Measurements from ENCODE around the gene SPRTN.

Gene SPRTN

DNA sequence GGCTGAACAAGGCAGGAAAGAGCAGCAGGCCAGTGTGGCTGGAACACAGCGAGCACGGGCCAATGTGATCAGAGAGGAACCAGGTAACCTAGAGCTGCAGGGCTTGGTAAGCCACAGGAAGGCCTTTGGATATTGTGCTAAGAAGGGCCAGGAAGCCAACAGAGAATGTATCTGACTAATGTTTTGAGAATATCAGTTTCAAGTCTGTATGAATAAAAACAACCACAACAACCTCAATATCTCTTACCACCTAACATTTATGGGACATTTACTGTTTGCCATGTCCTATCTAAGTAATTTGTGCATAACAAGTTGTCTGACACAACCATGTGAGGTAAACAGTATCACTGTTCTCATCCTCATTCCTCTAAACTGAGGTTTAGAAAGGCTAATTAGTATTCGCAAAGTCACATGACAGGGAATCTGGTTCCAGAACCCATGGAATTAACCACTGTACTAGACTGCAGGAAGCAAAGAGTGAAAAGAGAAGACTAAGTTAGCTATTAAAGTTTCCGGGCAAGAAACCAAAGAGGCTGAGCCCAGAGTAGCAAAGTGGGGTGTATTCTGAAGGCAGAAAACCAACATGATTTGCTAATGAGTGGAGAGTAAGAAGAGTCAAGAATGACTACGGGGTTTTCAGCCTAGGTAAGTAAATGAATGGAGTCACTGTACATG lies 38.9 kb downstream of the SPRTN start:
- no peak for DNase-seq

DNA sequence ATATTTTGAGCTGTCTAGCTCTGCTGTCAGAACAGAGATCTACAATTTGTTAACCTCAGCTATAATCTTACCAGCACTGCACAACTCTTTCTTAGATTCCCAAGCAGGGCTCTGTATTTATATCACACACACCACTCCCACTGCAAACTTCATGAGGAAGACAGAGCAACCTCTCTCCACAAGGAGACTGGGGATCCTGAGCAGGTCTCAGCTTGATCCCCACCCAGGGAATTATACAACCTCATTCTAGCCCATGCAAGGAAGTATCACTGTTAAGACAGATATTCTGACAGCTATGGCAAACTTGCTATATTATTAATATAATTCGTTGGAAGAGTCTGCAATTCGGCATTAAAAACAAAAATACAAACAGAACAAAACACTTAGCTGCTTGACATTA lies 43.6 kb downstream of the SPRTN start:
- no peak for DNase-seq

DNA sequence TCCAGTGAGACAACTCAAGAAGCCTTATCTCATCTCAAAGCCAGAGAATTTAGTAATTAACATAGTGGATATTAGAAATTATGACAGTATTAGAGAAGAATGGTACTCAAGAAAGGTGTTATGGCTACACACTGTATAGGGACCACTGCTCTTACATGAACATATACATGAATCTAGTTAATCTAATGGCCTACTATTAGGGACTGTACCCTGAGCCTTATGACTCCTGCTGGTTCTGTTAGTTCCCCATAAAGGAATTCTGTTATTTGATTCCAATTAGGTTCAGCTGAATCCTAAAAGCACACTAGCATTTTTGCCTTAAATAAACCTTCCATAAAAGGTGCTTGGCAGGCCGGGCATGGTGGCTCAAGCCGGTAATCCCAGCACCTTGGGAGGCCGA lies 44.3 kb downstream of the SPRTN start:
- no peak for DNase-seq

DNA sequence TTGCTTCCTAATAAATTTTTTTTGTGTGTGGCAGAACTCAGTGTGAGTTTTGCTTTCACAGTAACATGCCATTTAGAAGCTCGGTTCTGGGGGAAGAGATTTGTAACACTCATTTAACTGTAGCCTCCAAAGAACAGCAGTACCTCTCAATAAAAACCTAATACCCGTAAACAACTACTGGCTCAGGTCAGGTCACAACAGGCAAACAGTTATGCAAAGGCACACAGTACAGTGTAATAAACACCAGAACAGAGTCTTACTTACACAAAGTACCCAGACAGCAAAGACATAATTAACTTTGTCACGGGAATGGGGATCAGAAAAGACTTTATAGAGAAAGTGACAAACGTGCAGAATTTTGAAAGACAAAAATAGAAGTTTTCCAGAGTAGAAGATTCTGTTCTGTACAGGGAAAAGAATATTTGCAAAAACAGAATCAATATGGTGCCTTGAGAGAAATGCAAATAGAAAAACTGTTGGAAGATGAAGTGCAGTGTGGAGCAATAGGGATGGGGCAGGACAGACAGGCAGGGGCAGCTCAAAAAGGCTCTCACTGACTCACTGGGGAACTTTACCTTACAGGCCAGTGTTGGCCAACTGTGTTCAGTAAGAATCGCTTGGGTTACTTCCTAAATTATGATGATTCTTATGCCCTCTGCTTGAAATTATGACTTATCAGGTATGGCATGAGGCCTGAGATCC lies 45.2 kb downstream of the SPRTN start:
- DNase-seq, result peak; percentile 17

DNA sequence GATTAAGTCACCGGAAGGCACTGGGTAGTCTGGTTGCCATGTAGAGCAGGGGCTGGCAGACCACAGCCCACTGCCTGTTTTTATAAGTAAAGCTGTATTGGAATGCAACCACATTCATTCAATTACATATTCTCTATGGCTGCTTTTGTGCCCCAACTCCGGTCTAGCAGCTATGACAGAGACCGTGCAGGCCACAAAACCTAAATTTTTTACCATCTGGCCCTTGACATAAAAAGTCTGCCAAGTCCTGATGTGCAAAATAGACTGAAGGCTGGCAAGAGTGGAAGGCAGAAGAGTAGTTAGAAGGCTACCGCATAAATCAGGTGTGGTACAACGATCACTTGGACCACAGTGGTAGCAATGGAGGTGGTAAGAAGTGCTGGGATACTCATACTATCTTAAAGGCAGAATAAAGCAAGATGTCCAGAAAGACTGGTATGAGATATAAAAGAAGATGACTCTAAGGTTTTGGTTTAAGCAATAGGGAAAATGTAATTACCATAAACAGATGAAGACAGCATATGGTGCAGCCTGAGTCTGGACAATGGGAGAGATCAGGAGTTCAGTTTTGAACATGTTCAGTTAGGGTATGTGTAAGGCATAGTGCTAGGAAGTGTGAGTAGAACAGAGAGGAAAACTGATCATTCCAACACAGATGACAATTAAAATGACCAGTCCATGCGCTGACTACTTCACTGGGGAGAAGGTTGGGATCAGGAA lies 46.8 kb downstream of the SPRTN start:
- DNase-seq, result no peak

DNA sequence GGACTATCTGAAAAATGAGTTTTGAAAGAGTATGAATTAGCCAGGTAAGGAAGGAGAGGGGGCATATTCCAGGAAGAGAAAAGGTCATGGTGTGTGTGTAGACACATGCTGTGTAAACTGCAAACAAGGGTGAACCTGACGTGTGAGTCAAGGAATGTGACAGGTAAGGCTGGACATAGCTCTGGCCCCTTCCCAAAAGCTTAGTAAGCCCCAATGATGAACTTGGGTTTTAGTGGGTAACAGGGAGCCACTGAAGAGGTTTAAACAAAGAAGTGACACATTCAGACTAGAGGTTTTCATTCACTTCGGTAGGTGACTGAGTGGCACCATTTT lies 47.3 kb downstream of the SPRTN start:
- no peak for DNase-seq

DNA sequence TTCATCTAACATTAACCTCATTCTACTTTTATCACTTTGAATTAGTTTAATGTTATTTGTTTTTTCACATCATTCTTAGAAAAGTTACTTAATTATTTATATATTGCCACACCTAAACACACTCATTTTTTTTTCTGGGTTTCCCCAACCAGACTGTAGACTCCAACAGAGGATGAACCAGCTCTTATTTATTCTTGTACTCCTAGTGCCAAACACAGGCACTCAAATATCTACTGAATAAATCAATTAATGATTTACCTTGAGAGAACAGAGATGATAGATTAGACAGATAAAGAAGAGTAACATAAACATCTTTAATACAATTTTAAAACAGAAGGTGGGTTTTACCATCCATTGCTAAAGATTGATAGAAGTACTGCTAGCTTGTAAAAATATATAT lies 48.4 kb downstream of the SPRTN start:
- DNase-seq, result no peak

DNA sequence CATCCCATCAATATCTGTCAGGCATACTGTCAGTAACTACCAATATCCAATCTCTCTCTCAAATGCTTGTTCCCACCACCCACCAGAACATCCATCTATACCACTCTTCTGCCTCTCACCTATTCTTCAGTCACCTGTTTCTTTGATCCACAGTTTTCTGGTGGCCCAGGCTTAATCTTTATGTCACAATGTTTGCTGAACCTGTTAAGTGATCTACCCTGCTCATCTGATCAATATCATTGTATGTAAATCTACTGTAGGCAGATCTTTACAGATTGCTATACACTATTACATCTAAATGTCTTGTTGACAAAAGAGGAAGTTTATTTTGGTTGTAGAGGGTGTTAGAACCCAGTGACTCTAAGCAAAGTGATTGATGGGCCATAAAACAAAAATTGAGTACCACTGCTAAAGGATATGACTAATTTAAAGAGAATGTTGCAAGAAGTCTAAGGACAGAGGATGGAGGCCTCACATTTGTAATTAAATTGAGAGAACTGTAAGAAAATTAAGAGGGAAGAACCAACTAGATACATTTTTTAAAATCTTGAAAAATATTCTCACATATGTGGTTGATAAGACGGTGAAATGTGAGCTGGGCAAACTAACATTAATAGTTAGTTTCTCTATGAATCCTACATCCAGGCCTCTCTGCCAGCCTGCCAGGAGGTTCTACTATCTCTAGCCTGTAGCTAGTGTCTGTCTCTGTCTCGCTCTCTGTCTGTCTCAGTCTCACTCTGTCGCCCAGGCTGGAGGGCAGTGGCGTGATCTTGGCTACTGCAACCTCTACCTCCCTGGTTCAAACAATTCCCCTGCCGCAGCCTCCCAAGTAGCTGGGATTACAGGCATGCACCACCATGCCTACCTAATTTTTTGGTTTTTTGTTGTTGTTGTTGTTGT lies 49.9 kb downstream of the SPRTN start:
- DNase-seq, result no peak

DNA sequence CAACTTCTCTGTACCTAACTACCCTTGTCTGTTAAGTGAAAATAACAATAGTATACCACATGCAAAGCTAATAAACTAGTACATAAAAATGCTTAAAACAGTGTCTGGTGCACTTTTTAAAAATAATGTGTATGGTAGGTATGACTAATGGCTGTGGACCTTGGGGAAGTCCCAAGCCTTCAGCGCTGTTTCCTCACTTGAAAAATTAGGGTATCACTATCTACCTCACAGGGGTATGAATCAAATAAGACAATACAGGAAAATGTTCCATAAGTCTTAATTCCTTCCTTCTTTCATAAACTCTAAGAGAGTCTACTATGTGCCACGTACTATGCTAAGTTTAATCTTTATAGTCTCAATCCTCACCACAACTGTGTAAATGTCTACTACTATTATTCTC lies 52.0 kb downstream of the SPRTN start:
- DNase-seq, result no peak

DNA sequence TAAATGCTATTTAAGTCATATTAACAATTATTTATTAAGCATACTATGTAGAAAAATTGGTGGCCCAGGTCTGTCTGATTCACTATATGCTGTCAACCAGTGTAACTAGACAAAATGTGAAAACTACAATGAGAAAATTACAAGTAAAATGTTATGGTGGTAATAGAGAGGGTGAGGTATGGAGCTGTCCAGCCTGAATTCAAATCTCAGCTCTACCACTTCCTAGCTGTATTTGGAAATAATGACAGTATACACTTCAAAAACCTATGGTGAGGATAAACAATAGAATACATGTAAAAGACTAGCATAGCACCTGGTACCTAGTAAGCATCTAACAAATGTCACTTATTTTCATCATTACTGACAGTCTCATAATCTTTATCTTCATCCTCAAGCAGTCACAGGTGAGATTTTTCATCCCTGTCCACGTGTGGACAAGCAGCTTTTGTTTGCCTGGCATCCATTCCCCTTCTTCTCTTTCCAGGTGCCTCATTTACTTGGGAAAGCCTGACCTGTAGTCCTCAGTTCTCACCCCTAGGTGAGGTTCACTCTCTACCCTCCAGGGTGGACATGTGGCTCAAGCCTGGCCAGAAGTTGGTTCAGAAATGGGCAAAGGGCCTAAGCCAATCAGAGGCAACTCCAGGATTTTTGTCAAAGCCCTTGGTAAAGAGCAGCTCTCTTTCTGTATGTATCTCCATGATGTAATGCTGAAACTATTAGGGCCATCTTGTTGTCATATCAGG lies 54.5 kb downstream of the SPRTN start:
- DNase-seq, result no peak

DNA sequence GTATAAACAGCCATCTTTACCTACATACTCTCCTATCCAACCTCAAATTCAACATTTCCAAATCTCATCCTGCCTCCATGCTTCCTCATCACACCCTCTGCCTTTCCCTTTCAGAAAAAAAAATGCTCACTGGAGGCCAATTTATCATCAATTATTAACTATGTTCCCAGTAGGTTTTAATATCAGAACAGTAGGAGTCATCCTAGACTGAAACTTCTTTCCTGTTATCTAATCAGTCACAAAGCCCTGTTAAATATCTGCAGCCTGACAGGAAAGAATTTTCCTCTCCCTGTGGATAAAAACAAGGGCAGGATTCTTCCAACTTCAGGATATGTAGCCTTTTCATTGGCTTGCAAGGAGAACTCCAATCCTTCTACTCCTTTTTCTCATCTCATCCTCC lies 55.6 kb downstream of the SPRTN start:
- DNase-seq, result no peak

DNA sequence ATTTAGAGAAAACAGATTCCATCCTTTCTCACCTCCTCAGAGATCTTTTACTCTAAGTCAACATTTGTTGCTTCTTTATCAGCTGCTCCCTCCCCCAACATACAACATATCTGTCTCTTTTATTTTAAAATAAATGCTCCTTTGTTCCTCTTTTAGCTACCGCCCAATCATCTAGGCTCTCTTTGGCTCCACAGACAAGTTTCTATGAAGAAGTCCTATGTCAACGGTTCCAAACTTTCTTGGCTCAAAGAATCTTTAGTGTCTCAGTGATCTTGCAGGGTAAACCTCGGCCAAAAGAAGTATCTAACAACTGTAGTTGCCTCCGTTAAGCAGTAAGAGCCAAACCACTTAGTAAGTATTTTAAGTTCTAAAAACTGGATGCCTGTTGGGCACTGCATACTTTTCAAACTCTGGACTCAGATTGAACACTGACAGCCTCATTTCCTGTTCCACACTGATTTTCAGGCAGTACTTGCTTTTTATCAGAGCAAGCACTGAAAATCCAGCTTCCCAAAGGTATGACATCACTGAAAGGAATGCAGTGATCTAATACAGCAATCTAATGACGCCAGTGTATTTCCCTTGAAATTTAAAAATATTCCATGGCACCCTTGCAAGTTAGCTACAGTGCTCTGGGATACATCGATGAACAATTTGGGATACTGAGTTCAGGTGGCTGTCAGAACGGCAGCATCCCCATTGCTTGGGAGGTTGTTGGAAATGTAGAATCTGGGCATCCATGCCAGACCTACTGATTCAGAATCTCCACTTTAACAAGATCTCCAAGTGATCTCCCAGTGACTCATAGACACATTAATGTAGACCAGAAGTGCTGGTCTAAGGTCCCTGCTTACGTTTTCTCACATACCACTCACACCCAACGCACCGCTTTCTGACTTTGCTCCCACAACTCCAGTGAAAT lies 57.2 kb downstream of the SPRTN start:
- DNase-seq, result no peak

DNA sequence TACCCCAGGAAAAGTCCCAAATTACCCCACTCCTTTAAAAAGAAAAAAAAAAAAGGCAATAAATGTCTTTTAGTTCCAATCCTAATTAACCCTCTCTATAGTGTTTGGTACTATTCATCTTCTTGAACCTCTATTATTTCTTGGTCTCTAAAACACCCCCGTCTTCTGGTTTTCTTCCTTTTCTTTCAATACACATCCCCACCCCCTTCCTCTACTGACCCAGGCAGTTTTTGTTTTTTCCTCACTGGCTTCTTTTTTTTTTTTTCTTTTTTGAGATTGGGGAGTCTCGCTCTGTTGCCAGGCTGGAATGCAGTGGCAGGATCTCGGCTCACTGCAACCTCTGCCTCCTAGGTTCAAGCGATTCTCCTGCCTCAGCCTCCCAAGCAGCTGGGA lies 57.9 kb downstream of the SPRTN start:
- DNase-seq, result no peak

DNA sequence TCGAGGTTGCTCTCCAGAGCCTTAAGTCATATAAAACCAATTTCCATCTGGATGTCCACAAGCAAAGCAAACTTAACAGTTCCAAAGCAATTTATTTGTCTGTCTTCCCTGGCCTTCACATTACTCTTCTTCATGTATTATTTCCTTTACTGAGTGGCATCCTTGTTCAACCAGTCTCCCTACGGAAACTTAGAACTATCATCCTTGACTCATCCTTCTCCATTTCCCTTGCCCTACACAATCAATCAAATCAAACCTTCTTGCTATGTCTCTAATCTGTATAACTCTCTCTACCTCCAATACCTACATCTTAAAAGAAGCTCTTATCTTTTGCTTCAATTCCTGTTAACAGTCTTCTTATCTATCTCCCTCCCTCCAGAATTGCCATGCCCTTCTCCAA lies 58.5 kb downstream of the SPRTN start:
- no peak for DNase-seq

DNA sequence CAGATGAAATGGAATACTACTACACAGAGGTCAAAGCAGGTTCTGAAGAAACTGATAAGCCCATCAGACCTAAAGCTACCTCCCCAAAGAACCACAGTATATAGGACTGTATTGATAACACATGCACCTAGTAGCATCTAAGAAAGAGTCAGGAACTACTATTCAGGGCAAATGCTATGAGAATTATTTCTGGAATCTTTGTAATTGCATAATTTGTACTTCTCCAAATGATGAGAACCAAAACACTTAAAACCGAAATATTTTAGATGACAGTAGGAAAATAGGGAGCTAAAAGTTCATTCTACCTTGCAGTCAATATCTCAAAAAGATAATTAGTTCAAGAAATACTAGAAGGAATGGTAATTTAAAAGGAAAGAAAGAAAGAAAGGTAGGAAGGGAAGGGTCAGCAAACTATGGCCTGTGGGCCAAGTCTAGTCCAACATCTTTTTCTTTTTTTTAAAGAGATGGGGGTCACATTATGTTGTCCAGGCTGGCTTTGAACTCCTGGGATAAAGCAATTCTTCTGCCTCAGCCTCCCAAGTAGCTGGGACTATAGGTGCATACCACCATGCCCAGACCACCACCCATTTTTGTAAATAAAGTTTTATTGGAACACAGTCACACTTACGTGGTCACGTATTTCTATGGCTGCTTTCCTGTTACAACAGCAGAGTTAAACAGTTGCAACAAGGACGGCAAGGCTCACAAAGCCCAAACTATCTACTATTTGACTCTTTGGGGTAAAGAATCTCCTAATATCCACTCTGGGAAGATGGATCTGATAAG lies 60.0 kb downstream of the SPRTN start:
- DNase-seq, result no peak

DNA sequence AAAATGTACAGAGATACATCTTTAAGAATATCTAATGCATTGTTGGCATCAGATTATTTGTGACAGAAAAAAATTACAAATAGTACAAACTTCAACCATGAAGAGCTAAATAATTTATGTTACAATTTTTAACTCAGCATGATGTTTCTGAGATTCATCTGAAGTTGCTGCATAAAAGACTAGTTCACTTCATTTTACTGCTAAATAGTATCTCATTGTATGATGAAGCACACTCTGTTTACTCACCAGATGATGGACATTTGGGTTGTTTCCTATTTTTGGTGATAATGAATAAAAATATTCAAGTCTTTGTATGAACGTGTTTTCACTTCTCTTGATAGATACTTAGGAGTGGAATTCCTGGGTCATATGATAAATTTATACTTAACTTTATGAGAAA lies 63.4 kb downstream of the SPRTN start:
- no peak for DNase-seq

DNA sequence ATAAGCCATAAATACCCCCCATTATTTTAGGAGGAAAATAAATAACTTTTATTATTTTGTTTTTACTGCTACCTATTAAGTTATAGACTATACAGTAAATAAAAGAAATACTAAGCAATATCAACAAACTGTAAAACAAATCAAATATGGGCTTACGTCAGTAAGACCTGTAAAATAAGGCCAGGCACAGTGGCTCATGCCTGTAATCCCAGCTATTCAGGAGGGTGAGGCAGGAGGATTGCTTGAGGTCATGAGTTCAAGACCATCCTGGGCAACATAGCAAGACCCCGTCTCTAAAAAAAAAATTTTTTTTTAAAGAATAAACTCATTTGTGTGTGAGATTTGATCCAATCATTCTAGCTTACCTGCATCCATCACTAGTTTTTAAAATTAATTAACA lies 66.2 kb downstream of the SPRTN start:
- DNase-seq, result no peak

Measured in right kidney (tissue), 1 donor.